H9 (cell line): ENCODE data around the gene MYOF. TPM values are rescaled to one million over a fixed set of nuclear protein-coding genes. Genes with fewer than 3 reads are reported as not detected.

Experiments
- DNase-seq: peaks from one replicate; pipeline ENCODE4 v3.0.0-alpha.2; 2017
- H2AFZ ChIP-seq: one replicate; pipeline ENCODE4 v1.6.1; 2013; ENCODE audit warnings: mild to moderate bottlenecking, low read length, control low read depth, moderate library complexity
- H2AK5ac ChIP-seq: 2 replicates; pipeline ENCODE4 v1.6.1; 2013; ENCODE audit warnings: low read length, control low read depth, mixed read lengths; ENCODE audit not compliant: insufficient read length
- H2BK120ac ChIP-seq: one replicate; pipeline ENCODE4 v1.6.1; 2013; ENCODE audit warnings: low read depth, mild to moderate bottlenecking, low read length, control low read depth, inconsistent platforms; ENCODE audit not compliant: poor library complexity, severe bottlenecking
- H2BK12ac ChIP-seq: 2 replicates; pipeline ENCODE4 v1.6.1; 2013; ENCODE audit warnings: low read length, control low read depth, mixed read lengths, low read depth; ENCODE audit not compliant: insufficient read length
- H2BK15ac ChIP-seq: 2 replicates; pipeline ENCODE4 v1.6.1; 2013; ENCODE audit warnings: low read depth, low read length, control low read depth
- H2BK20ac ChIP-seq: one replicate; pipeline ENCODE4 v1.6.1; 2013; ENCODE audit warnings: low read depth, mild to moderate bottlenecking, low read length, control low read depth, inconsistent platforms; ENCODE audit not compliant: poor library complexity, severe bottlenecking
- H2BK5ac ChIP-seq: 2 replicates; pipeline ENCODE4 v1.6.1; 2013; ENCODE audit warnings: low read length, control low read depth, mixed read lengths; ENCODE audit not compliant: insufficient read length
- H3K14ac ChIP-seq: 2 replicates; pipeline ENCODE4 v1.6.1; 2013; ENCODE audit warnings: low read length, control low read depth; ENCODE audit not compliant: insufficient read depth
- H3K18ac ChIP-seq: 2 replicates; pipeline ENCODE4 v1.6.1; 2013; ENCODE audit warnings: low read depth, mild to moderate bottlenecking, mixed read lengths, low read length, control low read depth; ENCODE audit not compliant: insufficient read length
- H3K23ac ChIP-seq: 2 replicates; pipeline ENCODE4 v1.6.1; 2013; ENCODE audit warnings: low read length, control low read depth, mixed read lengths, low read depth; ENCODE audit not compliant: insufficient read length
- H3K23me2 ChIP-seq: 2 replicates; pipeline ENCODE4 v1.6.1; 2013; ENCODE audit warnings: low read depth, mild to moderate bottlenecking, mixed read lengths, low read length, control low read depth; ENCODE audit not compliant: insufficient read length, poor library complexity, severe bottlenecking
- H3K27ac ChIP-seq: 2 replicates; pipeline ENCODE4 v1.5.1; 2013; ENCODE audit warnings: low read length, control low read depth, mixed read lengths, low read depth; ENCODE audit not compliant: insufficient read length
- H3K27me3 ChIP-seq: 2 replicates; pipeline ENCODE4 v1.6.1; 2013; ENCODE audit warnings: low read length, control low read depth, inconsistent platforms; ENCODE audit not compliant: insufficient read depth
- H3K4ac ChIP-seq: 2 replicates; pipeline ENCODE4 v1.6.1; 2013; ENCODE audit warnings: low read depth, mild to moderate bottlenecking, control low read depth, inconsistent platforms, low read length, moderate library complexity
- H3K4me1 ChIP-seq: 2 replicates; pipeline ENCODE4 v1.6.1; 2013; ENCODE audit warnings: low read length, control low read depth, inconsistent platforms; ENCODE audit not compliant: insufficient read depth
- H3K4me2 ChIP-seq: 2 replicates; pipeline ENCODE4 v1.6.1; 2013; ENCODE audit warnings: low read length, control low read depth, mixed read lengths; ENCODE audit not compliant: insufficient read length, insufficient read depth
- H3K56ac ChIP-seq: 2 replicates; pipeline ENCODE4 v1.6.1; 2013; ENCODE audit warnings: low read depth, mild to moderate bottlenecking, mixed read lengths, low read length, control low read depth; ENCODE audit not compliant: insufficient read length
- H3K79me1 ChIP-seq: 2 replicates; pipeline ENCODE4 v1.6.1; 2013; ENCODE audit warnings: low read depth, mild to moderate bottlenecking, moderate library complexity, low read length, control low read depth, inconsistent platforms; ENCODE audit not compliant: insufficient read depth, poor library complexity, severe bottlenecking
- H3K79me2 ChIP-seq: 2 replicates; pipeline ENCODE4 v1.6.1; 2013; ENCODE audit warnings: low read length, control low read depth, inconsistent platforms; ENCODE audit not compliant: insufficient read depth
- H3K9ac ChIP-seq: 2 replicates; pipeline ENCODE4 v1.6.1; 2013; ENCODE audit warnings: low read length, control low read depth, mixed read lengths; ENCODE audit not compliant: insufficient read length; ENCODE audit errors: extremely low read depth
- H3K9me3 ChIP-seq: one replicate; pipeline ENCODE4 v1.6.1; 2013; ENCODE audit warnings: low read depth, low read length, inconsistent platforms; ENCODE audit not compliant: control insufficient read depth
- H3T11ph ChIP-seq: one replicate; pipeline ENCODE4 v1.6.1; 2013; ENCODE audit warnings: mild to moderate bottlenecking, low read length, control low read depth, inconsistent platforms
- H4K20me1 ChIP-seq: one replicate; pipeline ENCODE4 v1.6.1; 2013; ENCODE audit not compliant: control insufficient read depth, insufficient read length, insufficient read depth
- H4K5ac ChIP-seq: 2 replicates; pipeline ENCODE4 v1.6.1; 2013; ENCODE audit warnings: low read depth, mild to moderate bottlenecking, mixed read lengths, low read length, control low read depth; ENCODE audit not compliant: insufficient read length
- H4K8ac ChIP-seq: replicated peaks from 2 replicates; pipeline ENCODE4 v1.6.1; 2013; ENCODE audit warnings: low read length, control low read depth, mixed read lengths, low read depth; ENCODE audit not compliant: insufficient read length
- H4K91ac ChIP-seq: 2 replicates; pipeline ENCODE4 v1.6.1; 2013; ENCODE audit warnings: low read depth, mild to moderate bottlenecking, moderate library complexity, mixed read lengths, low read length, control low read depth; ENCODE audit not compliant: insufficient read length
- H3K27ac Mint-ChIP-seq, 3 experiments: 2 replicates in 2 of 3; 3 replicates in 1 of 3; pipeline ENCODE4 v1.8.0; 2020 to 2021; ENCODE audit warnings: mixed read lengths in 3 of 3, mild to moderate bottlenecking in 1 of 3, moderate library complexity in 1 of 3
- H3K27me3 Mint-ChIP-seq: 2 replicates; pipeline ENCODE4 v1.8.0; 2021; ENCODE audit warnings: low read depth, mild to moderate bottlenecking, moderate library complexity, mixed read lengths
- H3K36me3 Mint-ChIP-seq, 3 experiments: 2 replicates in 2 of 3; 3 replicates in 1 of 3; pipeline ENCODE4 v1.8.0; 2020 to 2021; ENCODE audit warnings: low read depth in 3 of 3, mixed read lengths in 3 of 3; ENCODE audit not compliant: insufficient read depth in 1 of 3
- H3K4me1 Mint-ChIP-seq, 2 experiments: 2 replicates each; pipeline ENCODE4 v1.8.0; 2020; ENCODE audit warnings: mixed read lengths in 2 of 2
- H3K4me3 Mint-ChIP-seq, 2 experiments: 2 replicates in 1 of 2; 3 replicates in 1 of 2; pipeline ENCODE4 v1.8.0; 2020 to 2021; ENCODE audit warnings: mild to moderate bottlenecking in 2 of 2, mixed read lengths in 2 of 2, moderate library complexity in 1 of 2
- H3K9me3 Mint-ChIP-seq, 2 experiments: 2 replicates in 1 of 2; 3 replicates in 1 of 2; pipeline ENCODE4 v1.8.0; 2020; ENCODE audit warnings: mild to moderate bottlenecking in 2 of 2, mixed read lengths in 2 of 2, moderate library complexity in 1 of 2
- CTCF ChIP-seq: fragments of 200-600 bp; sonication (generic); conservative IDR thresholded peaks from 3 replicates; pipeline ENCODE4 v1.8.0; 2021; ENCODE audit warnings: antibody characterized with exemption, mild to moderate bottlenecking
- WGBS: extraction: QIAGEN DNeasy Blood & Tissue Kit; methylation state at CpG from one replicate; pipeline ENCODE4 v1.1.7; 2013; ENCODE audit warnings: missing lambda C conversion rate, low lambda C conversion rate, mixed read lengths; ENCODE audit not compliant: insufficient read length; ENCODE audit errors: extremely low coverage; 5-methylcytosine and 5-hydroxymethylcytosine counted together
- total RNA-seq: library from RNA; stranded (reverse); gene quantifications from 2 replicates; pipeline ENCODE4 v1.2.1, GENCODE V29; 2021

Gene MYOF
- total RNA-seq, 1 experiment from 2014 or later: 2.8 TPM

- H3K27ac ChIP-seq: no peak overlapping the region
Measured at GRCh38 chr10:93378039-93378438, 104.1 kb downstream of the MYOF start.

More at GRCh38 chr10:93378039-93378438, 104.1 kb downstream of the MYOF start:
- no peak overlapping the region for H3K4me3 Mint-ChIP-seq
- Histone ChIP-seq H2AK5ac (no peak overlapping the region), H3K4me2 (no peak overlapping the region), H2AFZ (no peak overlapping the region), H3K79me2 (no peaks in the 10 kb centered on the region), H4K20me1 (no peaks in the 10 kb centered on the region), H4K91ac (no peak overlapping the region), H3K56ac (no peak overlapping the region), H3K23ac (no peak overlapping the region), H3K18ac (no peak overlapping the region), H3K4ac (no peak overlapping the region), H3T11ph (no peak overlapping the region), H2BK20ac (no peak overlapping the region), H2BK120ac (no peak overlapping the region), H2BK15ac (no peak overlapping the region), H4K8ac (no peak overlapping the region), H3K27me3 (no peaks in the 10 kb centered on the region), H3K14ac (no peak overlapping the region), H3K9me3 (no peaks in the 10 kb centered on the region), H3K23me2 (no peaks in the 10 kb centered on the region), H4K5ac (no peak overlapping the region), H3K4me1 (no peaks in the 10 kb centered on the region), H2BK5ac (no peak overlapping the region), H3K79me1 (no peaks in the 10 kb centered on the region), H3K9ac (no peak overlapping the region), H2BK12ac (no peak overlapping the region)
- no CpG with 5 or more reads among the region's 2 CpGs for WGBS
- no peaks in the 10 kb centered on the region for H3K27me3 Mint-ChIP-seq
- H3K4me1 Mint-ChIP-seq: peaks cover 4% of the 10 kb centered on the region in 2 experiments
- H3K27ac Mint-ChIP-seq: no peak overlapping the region
- DNase-seq: no peak
- H3K36me3 Mint-ChIP-seq: no peaks in the 10 kb centered on the region
- H3K9me3 Mint-ChIP-seq: no peaks in the 10 kb centered on the region; a peak in 1 of 5 replicates
- TF ChIP-seq CTCF: no peak
